ENCODE data around the gene AKAP10. TPM values are rescaled to one million over a fixed set of nuclear protein-coding genes. Genes with fewer than 3 reads are reported as not detected.
"Not testable (repeated sequence)": the region's sequence is repeated elsewhere in the genome, so short reads cannot be mapped to it uniquely, and the experiment has no call there.

AKAP10 gene
- total RNA-seq, 1 donor from 2014 or later: 43.2 TPM

GRCh38 chr17:19979917-19980770, 2.5 kb upstream of the AKAP10 start:
- intact Hi-C loops (cut with micrococcal nuclease): loop anchor here (5.0 to 10.0 kb wide), 2 partner anchors 113 to 1305 kb away; partner anchors contain the start of genes MAP2K3 and ULK2

- intact Hi-C loops (cut with micrococcal nuclease): loop anchor here (5.0 to 10.0 kb wide), 2 partner anchors 112 to 1306 kb away; partner anchors contain the start of genes MAP2K3 and ULK2
These were observed 1.2 kb upstream of the AKAP10 start for GRCh38 chr17:19978805-19979211.

DNA sequence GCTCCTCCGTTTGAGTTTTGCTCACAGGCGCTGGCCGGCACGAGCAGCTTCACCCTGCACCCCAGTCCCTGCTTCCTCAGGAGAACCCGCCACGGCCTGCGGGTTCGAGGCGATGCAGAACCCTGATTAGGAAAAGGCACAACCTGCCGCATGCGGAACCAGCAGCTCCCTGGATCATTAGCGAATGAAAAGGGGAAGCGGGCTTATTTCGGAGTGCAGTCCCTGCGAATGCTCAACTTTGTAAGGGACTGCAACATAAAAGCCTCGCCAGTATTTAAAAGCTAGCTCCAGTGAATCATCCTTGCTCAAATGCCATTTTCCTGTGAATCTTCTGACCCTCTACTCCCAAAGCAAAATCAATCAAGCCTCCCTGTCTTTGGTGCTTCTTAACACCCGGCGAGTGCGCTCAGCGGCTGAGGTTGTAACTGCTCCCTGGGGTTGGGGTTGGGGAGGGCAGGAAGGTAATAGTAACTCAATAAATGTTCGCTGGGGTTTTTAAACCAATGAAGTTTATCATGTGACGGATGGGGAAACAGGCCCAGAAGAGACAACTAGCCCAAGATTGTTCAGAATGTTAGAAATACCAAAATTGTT, 678 bp upstream of the AKAP10 start:
- intact Hi-C loops (cut with micrococcal nuclease): loop anchor here (5.0 to 10.0 kb wide), 2 partner anchors 111 to 1306 kb away; partner anchors contain the start of genes MAP2K3 and ULK2

DNA sequence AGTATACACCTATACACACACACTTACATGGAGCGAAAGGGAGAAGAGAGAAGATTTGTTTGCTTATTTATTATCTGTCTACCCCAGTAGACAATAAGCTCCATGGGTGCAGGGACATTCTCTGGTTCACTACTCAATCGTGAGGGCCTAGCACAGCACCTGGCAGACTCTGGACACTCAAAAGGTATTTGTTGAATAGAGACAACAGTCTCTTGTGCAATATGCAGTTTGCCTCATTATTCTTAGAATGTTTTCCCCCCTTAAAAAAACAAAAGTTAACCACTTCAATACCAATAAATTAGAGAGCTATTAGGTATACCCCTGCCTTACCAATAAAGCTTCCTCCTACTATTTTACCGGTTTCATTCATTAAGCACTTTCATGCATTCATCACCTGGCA, 2.0 kb downstream of the AKAP10 start:
- intact Hi-C loops (cut with micrococcal nuclease): loop anchor here (5.0 to 10.0 kb wide), 2 partner anchors 108 to 1309 kb away; partner anchors contain the start of genes MAP2K3 and ULK2

GRCh38 chr17:19973156-19973555, 4.5 kb downstream of the AKAP10 start:
- intact Hi-C loops (cut with micrococcal nuclease): loop anchor here (10.0 kb wide), 1 partner anchor 1312 kb away; the partner anchor contains the start of gene MAP2K3

DNA sequence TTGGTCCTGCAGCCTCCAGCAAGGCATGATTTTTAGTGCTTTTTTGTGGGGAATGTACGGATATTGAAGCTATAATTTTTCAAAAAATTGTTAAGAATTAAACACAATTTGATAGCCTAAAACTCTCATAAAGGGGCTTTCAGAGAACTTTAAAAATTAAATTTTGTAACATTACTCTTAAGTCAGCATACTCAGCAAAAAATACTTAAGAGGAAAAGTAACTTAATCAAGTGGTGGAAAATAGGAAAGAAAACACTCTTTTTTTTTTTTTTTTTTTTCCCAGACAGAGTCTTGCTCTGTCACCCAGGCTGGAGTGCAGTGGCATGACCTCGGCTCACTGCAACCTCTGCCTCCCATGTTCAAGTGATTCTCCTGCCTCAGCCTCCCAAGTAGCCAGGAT, 14.7 kb downstream of the AKAP10 start:
- intact Hi-C loops (cut with micrococcal nuclease): not testable (repeated sequence)

DNA sequence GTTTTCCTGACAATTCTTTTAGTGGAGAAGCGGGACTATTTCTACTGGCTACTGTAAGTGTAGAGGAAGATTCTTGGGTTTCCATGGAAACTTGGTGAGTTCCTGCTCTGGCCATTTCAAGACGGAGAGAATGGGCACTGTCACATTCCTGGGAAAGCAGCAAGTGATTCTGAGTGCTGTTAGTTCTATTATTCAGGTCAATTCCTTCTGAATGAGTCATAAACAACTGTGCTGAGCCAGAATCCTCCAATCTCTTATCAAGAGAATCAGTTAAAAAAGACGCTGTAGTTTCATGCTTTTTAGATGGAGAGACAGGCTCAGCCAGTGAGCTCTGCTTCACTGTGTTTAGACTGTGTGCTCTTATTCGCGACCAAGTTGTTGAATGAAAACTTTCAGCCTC, 19.6 kb downstream of the AKAP10 start:
- intact Hi-C loops (cut with micrococcal nuclease): no loop called here

GRCh38 chr17:19955099-19955498, 22.5 kb downstream of the AKAP10 start:
- intact Hi-C loops (cut with micrococcal nuclease): no loop called here

DNA sequence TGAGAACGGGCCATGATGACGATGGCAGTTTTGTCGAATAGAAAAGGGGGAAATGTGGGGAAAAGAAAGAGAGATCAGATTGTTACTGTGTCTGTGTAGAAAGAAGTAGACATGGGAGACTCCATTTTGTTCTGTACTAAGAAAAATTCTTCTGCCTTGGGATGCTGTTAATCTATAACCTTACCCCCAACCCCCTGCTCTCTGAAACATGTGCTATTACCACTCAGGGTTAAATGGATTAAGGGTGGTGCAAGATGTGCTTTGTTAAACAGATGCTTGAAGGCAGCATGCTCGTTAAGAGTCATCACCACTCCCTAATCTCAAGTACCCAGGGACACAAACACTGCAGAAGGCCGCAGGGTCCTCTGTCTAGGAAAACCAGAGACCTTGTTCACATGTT, 26.2 kb downstream of the AKAP10 start:
- intact Hi-C loops (cut with micrococcal nuclease): not testable (repeated sequence)

GRCh38 chr17:19950624-19951195, 26.9 kb downstream of the AKAP10 start:
- intact Hi-C loops (cut with micrococcal nuclease): not testable (repeated sequence)

DNA sequence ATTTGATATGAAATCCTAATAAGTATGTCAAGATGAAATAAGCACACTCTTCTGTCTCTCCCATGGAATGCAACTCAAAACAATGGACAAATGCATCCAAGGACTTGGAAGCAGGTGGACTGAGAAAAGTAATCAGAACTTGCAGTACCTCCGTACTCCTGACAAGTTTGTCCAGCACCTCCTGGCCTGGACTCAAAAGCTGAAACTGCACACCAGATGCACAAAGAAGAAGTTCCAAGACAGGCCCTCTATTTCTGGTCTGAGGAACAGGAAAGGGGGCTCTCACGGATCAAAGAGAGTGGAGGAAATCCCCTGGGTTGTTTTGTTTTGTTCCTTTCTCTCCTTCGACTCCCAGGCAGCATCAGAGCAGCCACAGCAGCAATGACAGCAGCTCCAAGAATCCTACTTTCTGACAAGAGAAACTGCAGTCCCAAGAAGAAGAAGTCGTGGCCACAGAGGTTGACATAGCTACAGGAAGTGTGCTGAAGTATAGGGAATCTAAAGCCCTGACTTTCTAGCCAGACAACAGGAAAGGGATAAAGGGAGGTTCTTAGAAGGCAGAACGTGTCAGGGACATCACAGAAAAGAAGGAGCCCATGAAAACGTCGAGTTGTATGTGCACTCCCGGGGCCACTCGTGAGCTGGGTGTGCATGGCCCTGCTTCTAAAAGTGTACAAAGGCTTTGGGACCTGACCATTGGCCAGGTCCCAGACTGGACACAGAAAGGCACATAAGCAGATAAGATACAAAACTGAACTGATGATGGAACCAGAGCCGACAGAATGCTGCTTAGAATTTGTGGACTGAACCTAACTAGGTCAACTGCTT, 29.3 kb downstream of the AKAP10 start:
- intact Hi-C loops (cut with micrococcal nuclease): no loop called here

DNA sequence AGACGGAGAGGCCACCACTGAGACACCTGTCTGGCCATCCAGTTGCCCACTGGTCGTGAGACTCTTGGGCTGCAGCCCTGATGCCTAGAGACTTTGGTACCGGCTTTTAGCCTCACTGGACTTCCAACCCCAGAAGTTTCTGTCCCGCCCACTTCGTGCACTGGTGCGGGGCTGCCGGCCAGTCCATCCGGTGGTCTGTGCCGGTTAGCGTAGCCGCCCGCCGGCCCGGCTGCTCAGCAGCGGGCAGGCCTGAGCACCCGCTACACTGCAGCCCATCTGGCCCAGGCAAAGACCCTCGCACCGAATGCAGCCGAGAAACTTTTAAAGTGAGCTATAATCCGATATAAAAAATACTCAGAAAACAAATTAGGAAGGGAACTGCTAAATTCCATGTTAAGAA, 30.7 kb downstream of the AKAP10 start:
- intact Hi-C loops (cut with micrococcal nuclease): no loop called here

DNA sequence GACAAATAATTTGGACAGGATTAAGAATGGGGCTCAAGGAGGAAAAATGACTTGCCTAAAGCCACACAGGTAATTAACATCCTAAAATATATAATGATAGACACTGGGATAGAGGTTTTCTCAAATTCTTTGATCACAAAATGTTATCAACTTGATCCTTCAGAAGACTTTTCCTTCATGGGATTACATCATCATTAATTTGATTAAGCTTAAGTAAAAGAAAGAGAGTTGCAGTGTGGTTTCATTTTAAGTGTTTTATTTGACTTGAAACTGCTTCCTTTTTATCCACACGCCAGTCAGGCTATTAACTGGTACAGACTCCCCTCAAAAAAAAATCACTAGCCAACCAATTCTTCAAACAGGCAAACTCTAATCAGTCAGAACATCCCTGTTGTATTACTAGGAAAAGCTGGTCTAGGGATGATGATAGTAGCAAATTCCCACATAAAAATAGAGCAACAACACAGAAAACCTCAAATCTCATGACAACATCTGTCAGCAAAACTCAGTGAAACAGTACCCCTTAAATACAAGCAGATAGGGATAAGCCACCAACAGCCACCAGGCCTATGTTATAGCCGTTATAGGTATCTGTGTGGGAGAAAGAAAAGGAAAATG, 32.5 kb downstream of the AKAP10 start:
- intact Hi-C loops (cut with micrococcal nuclease): no loop called here

- intact Hi-C loops (cut with micrococcal nuclease): no loop called here
These were observed 34.0 kb downstream of the AKAP10 start for GRCh38 chr17:19943599-19943998.

DNA sequence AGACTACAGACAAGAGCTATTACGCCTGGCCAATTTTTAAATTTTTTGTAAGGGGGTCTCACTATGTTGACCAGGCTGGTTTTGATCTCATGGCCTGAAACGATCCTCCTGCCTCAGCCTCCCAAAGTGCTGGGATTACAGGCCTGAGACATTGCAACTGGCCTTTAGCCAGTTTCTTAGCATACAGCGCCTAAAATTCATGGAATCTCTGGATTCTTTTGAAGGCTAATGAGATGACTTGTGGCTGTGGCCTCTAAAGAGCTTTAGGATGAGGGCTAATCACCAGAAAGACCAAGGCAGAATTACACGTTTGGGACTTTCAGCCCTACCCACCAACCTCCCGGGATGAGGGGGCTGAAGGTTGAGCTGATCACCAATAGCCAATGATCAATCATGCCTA, 34.6 kb downstream of the AKAP10 start:
- intact Hi-C loops (cut with micrococcal nuclease): no loop called here

- intact Hi-C loops (cut with micrococcal nuclease): no loop called here
These were observed 36.7 kb downstream of the AKAP10 start for GRCh38 chr17:19940722-19941464.

DNA sequence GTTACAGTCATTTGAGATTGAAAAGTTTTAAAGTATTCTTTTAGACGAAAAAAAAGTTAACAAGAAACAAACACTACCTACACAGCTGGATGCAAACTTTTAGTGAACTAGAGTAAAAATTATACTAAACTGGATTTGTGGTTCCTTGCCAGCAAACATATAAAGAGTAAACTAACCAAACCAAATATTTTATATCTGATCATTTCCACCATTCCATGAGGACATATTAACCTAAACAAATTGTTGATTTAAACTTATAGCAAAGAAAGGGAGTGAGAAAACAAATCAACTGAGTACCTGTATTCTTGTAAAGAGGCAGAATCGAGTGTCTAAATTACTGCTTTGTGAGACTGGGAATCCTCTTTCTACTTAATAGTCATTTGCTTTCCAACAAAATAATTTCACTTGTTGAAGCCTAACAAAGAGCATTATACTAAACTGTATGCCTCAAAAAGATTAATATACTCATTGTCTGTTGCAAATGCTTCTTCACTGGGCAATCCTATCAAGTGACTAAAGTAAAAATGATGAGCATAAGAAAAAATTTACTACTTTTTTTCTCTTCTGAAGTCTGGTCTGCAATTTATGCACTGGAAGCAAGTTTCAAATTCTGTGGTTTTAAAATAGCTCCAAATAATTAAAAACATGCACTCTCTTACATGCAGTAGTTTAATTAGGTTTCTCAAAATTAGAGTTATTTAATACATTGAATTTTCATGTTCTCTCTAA, 37.5 kb downstream of the AKAP10 start:
- intact Hi-C loops (cut with micrococcal nuclease): no loop called here

DNA sequence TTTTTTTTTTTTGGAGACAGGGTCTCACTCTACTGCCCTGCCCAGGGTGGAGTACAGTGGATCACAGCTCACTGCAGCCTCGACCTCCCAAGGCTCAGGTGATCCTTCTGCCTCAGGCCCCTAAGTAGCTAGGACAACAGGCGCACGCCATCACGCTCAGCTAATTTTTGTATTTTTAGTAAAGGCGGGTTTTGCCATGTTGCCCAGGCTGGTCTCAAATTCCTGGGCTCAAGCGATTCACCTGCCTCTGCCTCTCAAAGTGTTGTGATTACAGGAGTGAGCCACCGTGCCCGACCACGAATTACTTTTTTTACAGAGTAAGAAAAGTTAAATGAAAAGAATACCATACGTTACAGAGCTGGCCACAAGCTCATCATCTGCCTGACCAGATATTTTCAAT, 38.9 kb downstream of the AKAP10 start:
- intact Hi-C loops (cut with micrococcal nuclease): no loop called here

GRCh38 chr17:19937522-19937921, 40.1 kb downstream of the AKAP10 start:
- intact Hi-C loops (cut with micrococcal nuclease): no loop called here

All from T-helper 2 cell treated with Interferon-gamma antibody and Interleukin-4, amounts not matched to agents 100 ng/mL and 5 ng/mL, for 36 hours (primary cell).